GM12878 (cell line): ENCODE measurements around the gene ISLR. TPM values are rescaled to one million over a fixed set of nuclear protein-coding genes. Genes with fewer than 3 reads are reported as not detected.
A peak's percentile ranks its signal among the peaks of the same experiment; 100 is the strongest.

Experiments
- BMI1 ChIP-seq: fragments of 450-650 bp; IDR thresholded peaks from 2 replicates; pipeline ENCODE4 v1.6.1; 2016; ENCODE audit warnings: mild to moderate bottlenecking, moderate library complexity, borderline replicate concordance
- CUX1 ChIP-seq: IDR thresholded peaks from 2 replicates; pipeline ENCODE4 v1.6.1; 2012; ENCODE audit warnings: improper control_type of control experiment, low read depth, low read length; ENCODE audit not compliant: insufficient replicate concordance
- DPF2 ChIP-seq: fragments of 450-650 bp; IDR thresholded peaks from 2 replicates; pipeline ENCODE4 v1.6.1; 2017; ENCODE audit warnings: mild to moderate bottlenecking
- ELK1 ChIP-seq: IDR thresholded peaks from 2 replicates; pipeline ENCODE4 v1.6.1; 2012; ENCODE audit warnings: low read depth, low read length, improper control_type of control experiment
- ETV6 ChIP-seq, 2 experiments: fragments of 450-650 bp in 1 of 2; IDR thresholded peaks in 1 of 2; conservative IDR thresholded peaks in 1 of 2; 2 replicates each; pipeline ENCODE4 v1.6.1; 2014; ENCODE audit warnings: antibody characterized with exemption in 1 of 2, borderline replicate concordance in 1 of 2, low read depth in 1 of 2, mild to moderate bottlenecking in 1 of 2, moderate library complexity in 1 of 2
- IKZF2 ChIP-seq, 2 experiments: fragments of 450-650 bp; IDR thresholded peaks; 2 replicates each; pipeline ENCODE4 v1.6.1; 2017; ENCODE audit warnings: mild to moderate bottlenecking in 2 of 2, moderate library complexity in 2 of 2
- MEF2A ChIP-seq: IDR thresholded peaks from 2 replicates; pipeline ENCODE4 v1.6.1; 2011; ENCODE audit warnings: low read depth, mild to moderate bottlenecking, low read length, moderate library complexity; ENCODE audit not compliant: insufficient read depth
- NFIC ChIP-seq: IDR thresholded peaks from 2 replicates; pipeline ENCODE4 v1.6.1; 2012; ENCODE audit warnings: low read depth, mild to moderate bottlenecking, inconsistent platforms, low read length, moderate library complexity
- RBBP5 ChIP-seq: fragments of 200-600 bp; sonication (generic); conservative IDR thresholded peaks from 2 replicates; pipeline ENCODE4 v1.6.1; 2016
- SREBF2 ChIP-seq: IDR thresholded peaks from 2 replicates; pipeline ENCODE4 v1.6.1; 2012; ENCODE audit warnings: mild to moderate bottlenecking, low read length
- SUZ12 ChIP-seq: fragments of 200-600 bp; sonication (generic); IDR thresholded peaks from one replicate; pipeline ENCODE4 v1.6.1; 2018; ENCODE audit warnings: antibody characterized with exemption, mild to moderate bottlenecking; ENCODE audit not compliant: unreplicated experiment
- TCF12 ChIP-seq: IDR thresholded peaks from 2 replicates; pipeline ENCODE4 v1.6.1; 2011; ENCODE audit warnings: low read depth, mild to moderate bottlenecking, low read length
- ZBTB33 ChIP-seq: fragments of 450-650 bp; IDR thresholded peaks from 2 replicates; pipeline ENCODE4 v1.6.1; 2017; ENCODE audit warnings: mild to moderate bottlenecking
- ZBTB40 ChIP-seq: fragments of 450-650 bp; IDR thresholded peaks from 2 replicates; pipeline ENCODE4 v1.6.1; 2016; ENCODE audit warnings: mild to moderate bottlenecking, moderate library complexity, borderline replicate concordance
- ZNF24 ChIP-seq: fragments of 450-650 bp; IDR thresholded peaks from 2 replicates; pipeline ENCODE4 v1.6.1; 2017; ENCODE audit warnings: antibody characterized with exemption, mild to moderate bottlenecking
- ZZZ3 ChIP-seq: IDR thresholded peaks from 2 replicates; pipeline ENCODE4 v1.6.1; 2011; ENCODE audit warnings: low read depth; ENCODE audit not compliant: control insufficient read depth, insufficient read length
- polyA plus RNA-seq, 11 experiments: library from polyadenylated mRNA; depleted of rRNA in 4 of 11; unstranded in 6 of 11; stranded (reverse) in 5 of 11; fragments of >200 nt; fragmentation: Nextera tagmentation in 4 of 11; fragmentation: Illumina TruSeq in 1 of 11; extraction: Ambion mirVana in 4 of 11; extraction: Trizol in 1 of 11; gene quantifications; 1 replicate in 1 of 11; 2 replicates in 10 of 11; pipeline versions ENCODE4 v1.2.1 to v1.2.3, GENCODE V29; 2011 to 2016; ENCODE audit warnings: inconsistent platforms in 2 of 11, missing spikeins in 2 of 11, low read depth in 1 of 11
- total RNA-seq, 4 experiments: library from RNA; depleted of rRNA in 3 of 4; stranded (reverse); fragments of >200 nt in 3 of 4; fragmentation: Illumina TruSeq in 1 of 4; extraction: Trizol in 1 of 4; gene quantifications; 2 replicates each; pipeline versions ENCODE4 v1.2.1 to v1.2.3, GENCODE V29; 2013 to 2021

ISLR gene
- total and polyA plus RNA-seq, 10 of the 15 experiments (the other 5 are each of a cell fraction or from before 2014, with no cell fraction given), result 0.03 to 1.8 (median 0.54) TPM

GRCh38 chr15:74157868-74158827 is 15.4 kb upstream of the ISLR start (continued):
- TF ChIP-seq ELK1, result no peak
- TF ChIP-seq SUZ12, result no peak
- peak; percentile 73; the same call in 1 of the 2 replicates for TF ChIP-seq NFIC
- no peak for TF ChIP-seq BMI1
- no peak for TF ChIP-seq TCF12
- no peak for TF ChIP-seq ZBTB33
- no peak for TF ChIP-seq ZNF24
- TF ChIP-seq IKZF2 (IDR thresholded peaks at IDR 0.05), result no peak; a peak in 1 of 4 replicates
- no peak for TF ChIP-seq SREBF2
- TF ChIP-seq CUX1, result peak; percentile 58
- no peak for TF ChIP-seq RBBP5
- TF ChIP-seq MEF2A, result 0 out of 2 replicates have a peak, but pooled peaks have one; percentile 29
- no peak for TF ChIP-seq ZZZ3
- TF ChIP-seq DPF2, result no peak
- TF ChIP-seq ZBTB40, result no peak
- peak in 1 of 2 experiments; percentile 19; a peak in 2 of 4 replicates for TF ChIP-seq ETV6 (conservative IDR thresholded peaks at IDR 0.05 in 1 of 2, IDR thresholded peaks at IDR 0.05 in 1 of 2; ENCODE audit: borderline replicate concordance in 1 of 2, low read depth in 1 of 2)
